Neural progenitor cell (in vitro differentiated cells): Measurements from ENCODE around the gene LTV1. TPM values are rescaled to one million over a fixed set of nuclear protein-coding genes. Genes with fewer than 3 reads are reported as not detected.

Experiments used
- DNase-seq: peaks from one replicate; pipeline ENCODE4 v3.0.0-alpha.2; 2016; ENCODE audit warnings: low spot score
- H2AFZ ChIP-seq: fragments of 200-600 bp; sonication (generic); replicated peaks from 2 replicates; pipeline ENCODE4 v1.6.1; 2016; ENCODE audit warnings: antibody characterized with exemption
- H3F3A ChIP-seq: fragments of 200-600 bp; sonication (generic); 2 replicates; pipeline ENCODE4 v1.6.1; 2016; ENCODE audit warnings: antibody characterized with exemption, low read depth
- H3K27ac ChIP-seq: fragments of 200-600 bp; sonication (generic); 2 replicates; pipeline ENCODE4 v1.5.1; 2016; ENCODE audit warnings: mild to moderate bottlenecking
- H3K27me3 ChIP-seq: fragments of 200-600 bp; sonication (generic); 2 replicates; pipeline ENCODE4 v1.6.1; 2016; ENCODE audit warnings: mild to moderate bottlenecking, moderate library complexity
- H3K36me3 ChIP-seq: fragments of 200-600 bp; sonication (generic); 2 replicates; pipeline ENCODE4 v1.5.1; 2016
- H3K4me1 ChIP-seq: fragments of 200-600 bp; sonication (generic); 2 replicates; pipeline ENCODE4 v1.6.1; 2016; ENCODE audit warnings: mixed run types
- H3K4me2 ChIP-seq: fragments of 200-600 bp; sonication (generic); 2 replicates; pipeline ENCODE4 v1.6.1; 2016
- H3K4me3 ChIP-seq: fragments of 200-600 bp; sonication (generic); 2 replicates; pipeline ENCODE4 v1.5.1; 2016
- H3K79me2 ChIP-seq: fragments of 200-600 bp; sonication (generic); 2 replicates; pipeline ENCODE4 v1.6.1; 2016; ENCODE audit warnings: low read depth
- H3K9ac ChIP-seq: fragments of 200-600 bp; sonication (generic); 2 replicates; pipeline ENCODE4 v1.6.1; 2016
- H3K9me3 ChIP-seq: fragments of 200-600 bp; sonication (generic); 2 replicates; pipeline ENCODE4 v1.5.1; 2016; ENCODE audit warnings: low read depth
- H4K20me1 ChIP-seq: fragments of 200-600 bp; sonication (generic); 2 replicates; pipeline ENCODE4 v1.6.1; 2016; ENCODE audit warnings: low read depth
- H3K27ac Mint-ChIP-seq: 3 replicates; pipeline ENCODE4 v1.8.0; 2021; ENCODE audit warnings: mixed read lengths
- H3K27me3 Mint-ChIP-seq: 2 replicates; pipeline ENCODE4 v1.8.0; 2022; ENCODE audit warnings: low read depth, mild to moderate bottlenecking, inconsistent platforms, moderate library complexity, mixed read lengths; ENCODE audit not compliant: insufficient read depth
- H3K36me3 Mint-ChIP-seq: 3 replicates; pipeline ENCODE4 v1.8.0; 2021; ENCODE audit warnings: mixed read lengths
- H3K4me1 Mint-ChIP-seq: 3 replicates; pipeline ENCODE4 v1.8.0; 2021; ENCODE audit warnings: mixed read lengths
- H3K4me3 Mint-ChIP-seq: 3 replicates; pipeline ENCODE4 v1.8.0; 2021; ENCODE audit warnings: mild to moderate bottlenecking, moderate library complexity, mixed read lengths
- H3K9me3 Mint-ChIP-seq: 3 replicates; pipeline ENCODE4 v1.8.0; 2020; ENCODE audit warnings: mixed read lengths
- EZH2 ChIP-seq: fragments of 200-600 bp; sonication (generic); IDR thresholded peaks from 2 replicates; pipeline ENCODE4 v1.6.1; 2017; ENCODE audit warnings: antibody characterized with exemption, mild to moderate bottlenecking, moderate library complexity
- EZH2phosphoT487 ChIP-seq: fragments of 200-600 bp; sonication (generic); IDR thresholded peaks from 2 replicates; pipeline ENCODE4 v1.6.1; 2017; ENCODE audit warnings: antibody characterized with exemption
- total RNA-seq: library from RNA; depleted of rRNA; stranded (reverse); fragments of >200 nt; gene quantifications from 2 replicates; pipeline ENCODE4 v1.2.3, GENCODE V29; 2015; ENCODE audit warnings: low replicate concordance
- TF ChIP-seq, protein P1 (sequence below): fragments of 200-600 bp; sonication (generic); IDR thresholded peaks from 2 replicates; pipeline ENCODE4 v1.5.1; 2017; ENCODE audit warnings: antibody characterized with exemption, mild to moderate bottlenecking

The LTV1 gene
- total RNA-seq, 1 donor from 2014 or later: 36.0 TPM

DNA sequence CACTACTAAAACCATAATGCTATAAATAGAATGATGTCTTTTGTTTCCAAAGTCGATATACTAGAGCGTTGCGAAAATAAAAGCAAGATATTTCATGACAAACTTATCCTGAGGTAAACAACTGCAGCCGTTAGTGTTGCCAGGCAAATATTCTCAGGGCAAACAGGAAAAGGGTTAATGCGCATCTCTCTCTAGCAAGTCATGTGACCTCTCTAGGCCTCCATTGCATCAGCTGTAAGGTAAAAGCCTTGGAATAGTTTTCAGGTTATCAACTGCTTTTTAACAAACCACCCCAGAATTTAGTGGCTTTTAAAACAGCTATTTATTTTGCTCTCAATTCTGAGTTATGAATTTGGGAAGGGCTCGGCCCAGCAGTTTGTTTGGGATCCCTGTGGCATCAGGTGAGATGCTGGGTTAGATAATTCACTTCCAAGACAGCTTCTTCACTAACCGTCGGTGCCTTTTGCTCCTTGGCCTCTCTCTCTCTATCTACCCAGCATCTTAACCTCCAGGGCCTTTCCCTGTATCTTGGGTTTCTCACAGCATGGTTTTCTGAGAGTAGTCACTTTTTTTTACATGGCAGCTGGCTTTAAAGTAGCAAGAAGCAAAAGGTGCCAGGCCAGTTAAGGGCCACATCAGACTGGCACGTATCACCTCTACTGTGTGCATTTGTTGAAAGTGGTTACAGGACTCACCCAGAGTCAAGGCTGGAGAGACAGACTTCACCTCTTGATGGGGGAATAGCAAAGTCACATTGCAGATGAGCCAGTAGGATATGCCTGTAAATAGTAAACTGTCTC is 39.2 kb upstream of the LTV1 start:
- Histone ChIP-seq H3K36me3 (no peaks in the 10 kb centered on the region), H3K27me3 (no peaks in the 10 kb centered on the region), H3K9me3 (no peaks in the 10 kb centered on the region), H3K4me2 (no peak overlapping the region), H2AFZ (no peak overlapping the region), H3K27ac (no peak overlapping the region), H3K4me1 (no peaks in the 10 kb centered on the region), H3K4me3 (no peak overlapping the region), H3K79me2 (no peaks in the 10 kb centered on the region), H4K20me1 (no peaks in the 10 kb centered on the region), H3K9ac (no peak overlapping the region), H3F3A (no peaks in the 10 kb centered on the region)
- no peaks in the 10 kb centered on the region for H3K27me3 Mint-ChIP-seq
- TF ChIP-seq EZH2phosphoT487: no peak
- no peak for TF ChIP-seq EZH2
- TF ChIP-seq, protein P1, sequence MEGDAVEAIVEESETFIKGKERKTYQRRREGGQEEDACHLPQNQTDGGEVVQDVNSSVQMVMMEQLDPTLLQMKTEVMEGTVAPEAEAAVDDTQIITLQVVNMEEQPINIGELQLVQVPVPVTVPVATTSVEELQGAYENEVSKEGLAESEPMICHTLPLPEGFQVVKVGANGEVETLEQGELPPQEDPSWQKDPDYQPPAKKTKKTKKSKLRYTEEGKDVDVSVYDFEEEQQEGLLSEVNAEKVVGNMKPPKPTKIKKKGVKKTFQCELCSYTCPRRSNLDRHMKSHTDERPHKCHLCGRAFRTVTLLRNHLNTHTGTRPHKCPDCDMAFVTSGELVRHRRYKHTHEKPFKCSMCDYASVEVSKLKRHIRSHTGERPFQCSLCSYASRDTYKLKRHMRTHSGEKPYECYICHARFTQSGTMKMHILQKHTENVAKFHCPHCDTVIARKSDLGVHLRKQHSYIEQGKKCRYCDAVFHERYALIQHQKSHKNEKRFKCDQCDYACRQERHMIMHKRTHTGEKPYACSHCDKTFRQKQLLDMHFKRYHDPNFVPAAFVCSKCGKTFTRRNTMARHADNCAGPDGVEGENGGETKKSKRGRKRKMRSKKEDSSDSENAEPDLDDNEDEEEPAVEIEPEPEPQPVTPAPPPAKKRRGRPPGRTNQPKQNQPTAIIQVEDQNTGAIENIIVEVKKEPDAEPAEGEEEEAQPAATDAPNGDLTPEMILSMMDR: no peak
- H3K9me3 Mint-ChIP-seq: peaks cover 19% of the 10 kb centered on the region
- DNase-seq: no peak
- H3K4me1 Mint-ChIP-seq: no peaks in the 10 kb centered on the region
- peaks cover 39% of the 10 kb centered on the region for H3K36me3 Mint-ChIP-seq
- no peak overlapping the region for H3K4me3 Mint-ChIP-seq
- no peak overlapping the region for H3K27ac Mint-ChIP-seq

DNA sequence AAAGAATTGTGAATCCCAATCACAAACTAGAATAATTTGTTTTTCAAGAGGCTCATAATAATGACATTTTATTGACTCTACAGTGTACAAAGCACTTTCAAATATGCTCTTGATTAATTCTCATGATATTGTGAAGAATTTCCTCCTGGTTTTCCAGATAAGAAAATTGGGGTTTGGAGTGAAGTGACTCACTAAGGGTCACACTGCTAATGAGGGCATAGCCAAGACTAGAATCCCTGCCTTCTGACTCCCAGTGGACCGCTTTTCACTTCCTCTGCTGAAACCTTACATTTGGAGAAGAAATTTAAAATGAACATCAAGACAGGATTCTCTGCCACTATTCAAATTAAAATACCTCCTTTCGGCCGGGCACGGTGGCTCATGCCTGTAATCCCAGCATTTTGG is 38.3 kb upstream of the LTV1 start:
- Histone ChIP-seq H3K27ac (no peak overlapping the region), H3K4me2 (no peak overlapping the region), H3K9me3 (no peaks in the 10 kb centered on the region), H3K27me3 (no peaks in the 10 kb centered on the region), H3K4me3 (no peak overlapping the region), H2AFZ (no peak overlapping the region), H3K9ac (no peak overlapping the region), H3F3A (no peaks in the 10 kb centered on the region), H3K79me2 (no peaks in the 10 kb centered on the region), H3K4me1 (no peaks in the 10 kb centered on the region), H4K20me1 (no peaks in the 10 kb centered on the region), H3K36me3 (no peaks in the 10 kb centered on the region)
- Mint-ChIP-seq H3K4me3 (no peak overlapping the region), H3K27ac (no peak overlapping the region), H3K9me3 (peaks cover 11% of the 10 kb centered on the region), H3K27me3 (no peaks in the 10 kb centered on the region), H3K36me3 (peaks cover 33% of the 10 kb centered on the region), H3K4me1 (no peaks in the 10 kb centered on the region)
- DNase-seq: no peak
- TF ChIP-seq, protein P1: no peak
- TF ChIP-seq EZH2 (no peak), EZH2phosphoT487 (no peak)

DNA sequence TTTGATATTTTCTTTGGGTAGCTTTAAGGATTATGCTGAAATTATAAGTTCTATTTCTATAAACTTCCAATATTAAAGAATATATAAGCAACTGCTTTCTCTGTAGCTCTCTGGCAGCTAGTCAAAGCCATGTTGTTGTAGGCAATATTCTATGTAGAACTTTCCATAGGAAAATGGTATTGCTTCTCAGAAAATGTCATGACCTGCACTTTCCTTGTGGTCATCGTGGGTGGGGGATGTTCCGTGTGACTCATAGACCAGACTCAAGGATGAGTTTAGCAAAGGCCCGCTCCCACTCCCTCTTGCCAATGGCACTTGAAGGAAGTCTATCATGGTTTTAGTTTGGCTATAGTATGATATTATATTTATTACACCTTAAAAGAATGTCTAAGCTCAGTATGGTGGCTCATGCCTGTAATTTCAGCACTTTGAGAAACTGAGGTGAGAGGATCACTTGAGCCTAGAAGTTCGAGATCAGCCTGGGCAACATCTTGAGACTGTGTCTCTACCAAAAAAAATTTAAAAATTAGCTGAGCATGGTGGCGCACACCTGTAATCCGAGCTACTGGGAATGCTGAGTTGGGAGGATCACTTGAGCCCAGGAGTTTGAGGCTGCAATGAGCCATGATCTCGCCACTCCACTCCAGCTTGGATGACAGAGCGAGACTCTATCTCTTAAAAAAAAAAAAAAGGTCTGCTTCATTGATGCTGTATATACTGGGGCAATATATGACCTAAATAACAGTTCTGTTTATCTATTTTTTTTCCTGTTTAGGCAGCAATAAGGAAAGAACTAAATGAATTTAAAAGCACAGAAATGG is 36.6 kb upstream of the LTV1 start:
- Histone ChIP-seq H3K4me2 (no peak overlapping the region), H3K36me3 (no peaks in the 10 kb centered on the region), H3K9ac (no peak overlapping the region), H3K79me2 (no peaks in the 10 kb centered on the region), H2AFZ (no peak overlapping the region), H3K4me3 (no peak overlapping the region), H3K27me3 (no peaks in the 10 kb centered on the region), H4K20me1 (no peaks in the 10 kb centered on the region), H3K27ac (no peak overlapping the region), H3K4me1 (no peaks in the 10 kb centered on the region), H3K9me3 (no peaks in the 10 kb centered on the region), H3F3A (no peaks in the 10 kb centered on the region)
- Mint-ChIP-seq H3K36me3 (peaks cover 22% of the 10 kb centered on the region), H3K4me1 (no peaks in the 10 kb centered on the region), H3K4me3 (no peak overlapping the region), H3K27ac (no peak overlapping the region), H3K9me3 (no peaks in the 10 kb centered on the region), H3K27me3 (no peaks in the 10 kb centered on the region)
- TF ChIP-seq EZH2phosphoT487 (no peak), EZH2 (no peak)
- TF ChIP-seq, protein P1: no peak
- DNase-seq: no peak
